HG02678 (cell line): ENCODE data around the gene CDH4.

Experiments
- ATAC-seq: cut with Tn5 transposase; IDR thresholded peaks from one replicate; pipeline ENCODE4 v1.9.1; 2021; ENCODE audit warnings: mild to moderate bottlenecking, moderate library complexity; ENCODE audit not compliant: unreplicated experiment

The CDH4 gene

GRCh38 chr20:61280217-61280980 lies 28.3 kb downstream of the CDH4 start:
- ATAC-seq = no peak

- ATAC-seq = no peak
Observed at GRCh38 chr20:61281286-61281795, 29.3 kb downstream of the CDH4 start.

GRCh38 chr20:61284752-61285151 lies 32.7 kb downstream of the CDH4 start:
- ATAC-seq = no peak

- no peak for ATAC-seq
Observed at GRCh38 chr20:61285152-61285645, 33.1 kb downstream of the CDH4 start.

- no peak for ATAC-seq
Observed at GRCh38 chr20:61285691-61286090, 33.6 kb downstream of the CDH4 start.

- ATAC-seq = no peak
Observed at GRCh38 chr20:61287583-61288275, 35.7 kb downstream of the CDH4 start.

- no peak for ATAC-seq
Observed at GRCh38 chr20:61288331-61288784, 36.3 kb downstream of the CDH4 start.

GRCh38 chr20:61289166-61289565 lies 37.1 kb downstream of the CDH4 start:
- ATAC-seq = no peak

GRCh38 chr20:61290721-61291120 lies 38.7 kb downstream of the CDH4 start:
- no peak for ATAC-seq

- no peak for ATAC-seq
Observed at GRCh38 chr20:61291166-61291829, 39.2 kb downstream of the CDH4 start.

GRCh38 chr20:61292391-61292790 lies 40.3 kb downstream of the CDH4 start:
- ATAC-seq = no peak

- ATAC-seq = no peak
Observed at GRCh38 chr20:61292821-61293612, 41.0 kb downstream of the CDH4 start.

- ATAC-seq = no peak
Observed at GRCh38 chr20:61293951-61294350, 41.9 kb downstream of the CDH4 start.

- ATAC-seq = no peak
Observed at GRCh38 chr20:61295249-61295648, 43.2 kb downstream of the CDH4 start.

GRCh38 chr20:61295682-61296628 lies 43.9 kb downstream of the CDH4 start:
- no peak for ATAC-seq

- ATAC-seq = no peak
Observed at GRCh38 chr20:61296629-61297019, 44.6 kb downstream of the CDH4 start.

GRCh38 chr20:61297491-61297890 lies 45.4 kb downstream of the CDH4 start:
- ATAC-seq = no peak

GRCh38 chr20:61297986-61298385 lies 45.9 kb downstream of the CDH4 start:
- no peak for ATAC-seq

- no peak for ATAC-seq
Observed at GRCh38 chr20:61298661-61299060, 46.6 kb downstream of the CDH4 start.

- no peak for ATAC-seq
Observed at GRCh38 chr20:61299104-61299503, 47.0 kb downstream of the CDH4 start.
